ENCODE measurements around the gene HCRTR1. TPM values are rescaled to one million over a fixed set of nuclear protein-coding genes. Genes with fewer than 3 reads are reported as not detected.
A peak's percentile ranks its signal among the peaks of the same experiment; 100 is the strongest.

The HCRTR1 gene
- polyA plus RNA-seq, 1 of the 3 experiments (the other 2 are of a cell fraction) = 0.03 TPM

DNA sequence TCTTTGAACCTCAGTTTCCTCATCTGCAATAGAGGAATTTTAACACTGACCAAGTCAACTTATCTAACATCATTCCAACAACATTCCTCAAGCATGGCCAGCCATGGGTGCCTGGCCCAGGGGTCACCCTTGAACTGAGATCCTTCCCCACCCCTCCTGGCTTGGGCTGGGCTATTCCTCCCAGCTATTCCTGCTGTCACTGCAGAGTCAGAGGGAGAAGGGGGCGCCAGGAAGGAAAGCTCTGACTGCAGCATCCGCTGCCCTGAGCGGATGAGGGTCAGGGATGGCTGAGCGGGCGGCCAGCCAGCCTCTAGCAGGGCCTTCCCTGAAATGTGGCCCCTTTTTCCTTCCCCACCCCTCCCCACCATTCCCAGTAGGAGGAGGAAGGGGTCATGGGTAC is 38.1 kb upstream of the HCRTR1 start:
- H3K4me1 ChIP-seq (ENCODE audit: control insufficient read depth in 1 of 2, insufficient read depth in 2 of 2, low read depth in 1 of 2, low read length in 1 of 2) = peaks cover 4 to 22% of the 10 kb centered on the region in 2 experiments; a peak in 3 of 4 replicates
- POLR2A ChIA-PET = no interaction called here
- peak; percentile 54 for DNase-seq
- H3K9me3 ChIP-seq = no peaks in the 10 kb centered on the region
- WGBS (ENCODE audit: low lambda C conversion rate) = 86% methylated on average over 5 of the region's 5 CpGs
- H3K4me3 ChIP-seq (ENCODE audit: low read depth in 2 of 2, low read length in 1 of 2) = no peak overlapping the region
- no peak overlapping the region for H3K9ac ChIP-seq
- no peak overlapping the region for H3K4me2 ChIP-seq
- no peak overlapping the region for H2AFZ ChIP-seq (ENCODE audit: low read depth)
- H3K27me3 ChIP-seq (ENCODE audit: insufficient read depth) = no peaks in the 10 kb centered on the region
- no peaks in the 10 kb centered on the region for H3K79me2 ChIP-seq (ENCODE audit: insufficient read depth)
- no peaks in the 10 kb centered on the region for H4K20me1 ChIP-seq (ENCODE audit: insufficient read depth)
- no peaks in the 10 kb centered on the region for H3K36me3 ChIP-seq (replicated peaks in 1 of 2; ENCODE audit: control insufficient read depth in 1 of 2, insufficient read depth in 2 of 2, low read length in 1 of 2)
- H3K9me2 ChIP-seq = no peaks in the 10 kb centered on the region
- no peak for TF ChIP-seq FOXM1 (IDR thresholded peaks at IDR 0.05; ENCODE audit: low read depth)
- TF ChIP-seq, protein P1, sequence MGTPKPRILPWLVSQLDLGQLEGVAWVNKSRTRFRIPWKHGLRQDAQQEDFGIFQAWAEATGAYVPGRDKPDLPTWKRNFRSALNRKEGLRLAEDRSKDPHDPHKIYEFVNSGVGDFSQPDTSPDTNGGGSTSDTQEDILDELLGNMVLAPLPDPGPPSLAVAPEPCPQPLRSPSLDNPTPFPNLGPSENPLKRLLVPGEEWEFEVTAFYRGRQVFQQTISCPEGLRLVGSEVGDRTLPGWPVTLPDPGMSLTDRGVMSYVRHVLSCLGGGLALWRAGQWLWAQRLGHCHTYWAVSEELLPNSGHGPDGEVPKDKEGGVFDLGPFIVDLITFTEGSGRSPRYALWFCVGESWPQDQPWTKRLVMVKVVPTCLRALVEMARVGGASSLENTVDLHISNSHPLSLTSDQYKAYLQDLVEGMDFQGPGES (IDR thresholded peaks at IDR 0.05; ENCODE audit: low read depth, low read length) = no peak
- no peak for TF ChIP-seq FOSL2 (IDR thresholded peaks at IDR 0.05; ENCODE audit: borderline replicate concordance, low read depth)
- no peak for TF ChIP-seq YY1 (IDR thresholded peaks at IDR 0.05; ENCODE audit: low read depth)
- TF ChIP-seq, protein P2, sequence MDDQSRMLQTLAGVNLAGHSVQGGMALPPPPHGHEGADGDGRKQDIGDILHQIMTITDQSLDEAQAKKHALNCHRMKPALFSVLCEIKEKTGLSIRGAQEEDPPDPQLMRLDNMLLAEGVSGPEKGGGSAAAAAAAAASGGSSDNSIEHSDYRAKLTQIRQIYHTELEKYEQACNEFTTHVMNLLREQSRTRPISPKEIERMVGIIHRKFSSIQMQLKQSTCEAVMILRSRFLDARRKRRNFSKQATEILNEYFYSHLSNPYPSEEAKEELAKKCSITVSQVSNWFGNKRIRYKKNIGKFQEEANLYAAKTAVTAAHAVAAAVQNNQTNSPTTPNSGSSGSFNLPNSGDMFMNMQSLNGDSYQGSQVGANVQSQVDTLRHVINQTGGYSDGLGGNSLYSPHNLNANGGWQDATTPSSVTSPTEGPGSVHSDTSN (IDR thresholded peaks at IDR 0.05) = no peak
- peaks cover 4% of the 10 kb centered on the region for H3F3A ChIP-seq (replicated peaks; ENCODE audit: insufficient read depth)
- CTCF ChIA-PET = interaction anchor here (0.7 to 3.3 kb wide), 5 partner anchors 8 to 182 kb away, joined by 3 to 15 read pairs (median 3); no protein-coding TSS in a partner anchor
- no peak overlapping the region for H3K27ac ChIP-seq (ENCODE audit: low read depth in 2 of 2, low read length in 1 of 2)

DNA sequence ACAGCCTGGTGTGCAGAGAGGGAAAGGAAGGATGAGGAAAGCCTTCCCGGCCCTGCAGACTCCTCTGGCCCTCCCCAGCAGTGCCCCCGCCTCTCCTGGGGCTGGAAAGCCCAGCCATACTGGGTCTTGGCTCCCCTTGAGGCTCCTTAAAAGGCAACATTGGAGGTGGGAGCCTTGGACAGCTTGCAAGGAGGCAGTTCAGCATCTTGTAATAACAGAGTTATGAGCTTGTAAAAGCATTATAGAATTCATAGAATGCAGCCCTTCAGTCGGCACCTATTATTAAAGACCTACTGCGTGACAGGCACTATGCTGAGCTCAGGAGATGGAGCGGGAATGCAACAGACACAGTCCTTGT is 37.0 kb upstream of the HCRTR1 start:
- POLR2A ChIA-PET = no interaction called here
- no peak overlapping the region for H3K9ac ChIP-seq
- H3K4me3 ChIP-seq (ENCODE audit: low read depth in 2 of 2, low read length in 1 of 2) = no peak overlapping the region
- no peaks in the 10 kb centered on the region for H3F3A ChIP-seq (replicated peaks; ENCODE audit: insufficient read depth)
- 75% methylated on average over 5 of the region's 5 CpGs for WGBS (ENCODE audit: low lambda C conversion rate)
- no peaks in the 10 kb centered on the region for H3K27me3 ChIP-seq (ENCODE audit: insufficient read depth)
- TF ChIP-seq RXRA (IDR thresholded peaks at IDR 0.05; ENCODE audit: borderline replicate concordance, low read depth) (no peak), YY1 (IDR thresholded peaks at IDR 0.05; ENCODE audit: low read depth) (no peak), EP300 (IDR thresholded peaks at IDR 0.05; ENCODE audit: borderline replicate concordance in 1 of 2, low read depth in 1 of 2, low read length in 1 of 2) (no peak), FOXJ3 (CRISPR knock-in tag; IDR thresholded peaks at IDR 0.05) (no peak), POLR2AphosphoS5 (IDR thresholded peaks at IDR 0.05; ENCODE audit: low read depth, low read length) (no peak), NFIC (IDR thresholded peaks at IDR 0.05; ENCODE audit: borderline replicate concordance) (no peak), ELF1 (IDR thresholded peaks at IDR 0.05) (no peak), SMC3 (IDR thresholded peaks at IDR 0.05; ENCODE audit: low read depth, low read length) (no peak), RFX5 (IDR thresholded peaks at IDR 0.05; ENCODE audit: low read length) (no peak)
- TF ChIP-seq, protein P3, sequence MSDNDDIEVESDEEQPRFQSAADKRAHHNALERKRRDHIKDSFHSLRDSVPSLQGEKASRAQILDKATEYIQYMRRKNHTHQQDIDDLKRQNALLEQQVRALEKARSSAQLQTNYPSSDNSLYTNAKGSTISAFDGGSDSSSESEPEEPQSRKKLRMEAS (IDR thresholded peaks at IDR 0.05; ENCODE audit: low read depth) = no peak
- TF ChIP-seq, protein P4, sequence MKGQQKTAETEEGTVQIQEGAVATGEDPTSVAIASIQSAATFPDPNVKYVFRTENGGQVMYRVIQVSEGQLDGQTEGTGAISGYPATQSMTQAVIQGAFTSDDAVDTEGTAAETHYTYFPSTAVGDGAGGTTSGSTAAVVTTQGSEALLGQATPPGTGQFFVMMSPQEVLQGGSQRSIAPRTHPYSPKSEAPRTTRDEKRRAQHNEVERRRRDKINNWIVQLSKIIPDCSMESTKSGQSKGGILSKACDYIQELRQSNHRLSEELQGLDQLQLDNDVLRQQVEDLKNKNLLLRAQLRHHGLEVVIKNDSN (IDR thresholded peaks at IDR 0.05; ENCODE audit: borderline replicate concordance, low read depth) = no peak
- TF ChIP-seq, protein P5, sequence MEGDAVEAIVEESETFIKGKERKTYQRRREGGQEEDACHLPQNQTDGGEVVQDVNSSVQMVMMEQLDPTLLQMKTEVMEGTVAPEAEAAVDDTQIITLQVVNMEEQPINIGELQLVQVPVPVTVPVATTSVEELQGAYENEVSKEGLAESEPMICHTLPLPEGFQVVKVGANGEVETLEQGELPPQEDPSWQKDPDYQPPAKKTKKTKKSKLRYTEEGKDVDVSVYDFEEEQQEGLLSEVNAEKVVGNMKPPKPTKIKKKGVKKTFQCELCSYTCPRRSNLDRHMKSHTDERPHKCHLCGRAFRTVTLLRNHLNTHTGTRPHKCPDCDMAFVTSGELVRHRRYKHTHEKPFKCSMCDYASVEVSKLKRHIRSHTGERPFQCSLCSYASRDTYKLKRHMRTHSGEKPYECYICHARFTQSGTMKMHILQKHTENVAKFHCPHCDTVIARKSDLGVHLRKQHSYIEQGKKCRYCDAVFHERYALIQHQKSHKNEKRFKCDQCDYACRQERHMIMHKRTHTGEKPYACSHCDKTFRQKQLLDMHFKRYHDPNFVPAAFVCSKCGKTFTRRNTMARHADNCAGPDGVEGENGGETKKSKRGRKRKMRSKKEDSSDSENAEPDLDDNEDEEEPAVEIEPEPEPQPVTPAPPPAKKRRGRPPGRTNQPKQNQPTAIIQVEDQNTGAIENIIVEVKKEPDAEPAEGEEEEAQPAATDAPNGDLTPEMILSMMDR (IDR thresholded peaks at IDR 0.05) = no peak
- TF ChIP-seq, protein P6, sequence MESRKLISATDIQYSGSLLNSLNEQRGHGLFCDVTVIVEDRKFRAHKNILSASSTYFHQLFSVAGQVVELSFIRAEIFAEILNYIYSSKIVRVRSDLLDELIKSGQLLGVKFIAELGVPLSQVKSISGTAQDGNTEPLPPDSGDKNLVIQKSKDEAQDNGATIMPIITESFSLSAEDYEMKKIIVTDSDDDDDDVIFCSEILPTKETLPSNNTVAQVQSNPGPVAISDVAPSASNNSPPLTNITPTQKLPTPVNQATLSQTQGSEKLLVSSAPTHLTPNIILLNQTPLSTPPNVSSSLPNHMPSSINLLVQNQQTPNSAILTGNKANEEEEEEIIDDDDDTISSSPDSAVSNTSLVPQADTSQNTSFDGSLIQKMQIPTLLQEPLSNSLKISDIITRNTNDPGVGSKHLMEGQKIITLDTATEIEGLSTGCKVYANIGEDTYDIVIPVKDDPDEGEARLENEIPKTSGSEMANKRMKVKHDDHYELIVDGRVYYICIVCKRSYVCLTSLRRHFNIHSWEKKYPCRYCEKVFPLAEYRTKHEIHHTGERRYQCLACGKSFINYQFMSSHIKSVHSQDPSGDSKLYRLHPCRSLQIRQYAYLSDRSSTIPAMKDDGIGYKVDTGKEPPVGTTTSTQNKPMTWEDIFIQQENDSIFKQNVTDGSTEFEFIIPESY (IDR thresholded peaks at IDR 0.05; ENCODE audit: borderline replicate concordance, low read depth) = no peak
- no peaks in the 10 kb centered on the region for H3K79me2 ChIP-seq (ENCODE audit: insufficient read depth)
- no peak overlapping the region for H3K4me2 ChIP-seq
- DNase-seq = no peak
- H3K36me3 ChIP-seq (replicated peaks in 1 of 2; ENCODE audit: control insufficient read depth in 1 of 2, insufficient read depth in 2 of 2, low read length in 1 of 2) = no peaks in the 10 kb centered on the region
- H4K20me1 ChIP-seq (ENCODE audit: insufficient read depth) = no peaks in the 10 kb centered on the region
- no peak overlapping the region for H2AFZ ChIP-seq (ENCODE audit: low read depth)
- no peak overlapping the region for H3K27ac ChIP-seq (ENCODE audit: low read depth in 2 of 2, low read length in 1 of 2)
- peaks cover 0 to 12% of the 10 kb centered on the region in 2 experiments; a peak in 2 of 4 replicates for H3K4me1 ChIP-seq (ENCODE audit: control insufficient read depth in 1 of 2, insufficient read depth in 2 of 2, low read depth in 1 of 2, low read length in 1 of 2)
- CTCF ChIA-PET = interaction anchor here (1.0 to 2.1 kb wide), 5 partner anchors 13 to 158 kb away, joined by 3 to 5 read pairs (median 4); no protein-coding TSS in a partner anchor
- no peaks in the 10 kb centered on the region for H3K9me2 ChIP-seq
- H3K9me3 ChIP-seq = no peaks in the 10 kb centered on the region
